ENCODE measurements around the gene MCF2L2.
A peak's percentile ranks its signal among the peaks of the same experiment; 100 is the strongest.

MCF2L2 gene

GRCh38 chr3:183327343-183327742, 101.1 kb downstream of the MCF2L2 start:
- DNase-seq (ENCODE audit: low spot score), result no peak

GRCh38 chr3:183324083-183324482, 104.3 kb downstream of the MCF2L2 start:
- no peak for DNase-seq (ENCODE audit: low spot score)

GRCh38 chr3:183319371-183319770, 109.0 kb downstream of the MCF2L2 start:
- no peak for DNase-seq (ENCODE audit: low spot score)

- DNase-seq (ENCODE audit: low spot score), result no peak
These were observed 109.5 kb downstream of the MCF2L2 start for GRCh38 chr3:183318877-183319276.

GRCh38 chr3:183317886-183318865, 110.2 kb downstream of the MCF2L2 start:
- DNase-seq (ENCODE audit: low spot score), result no peak

- DNase-seq (ENCODE audit: low spot score), result no peak
These were observed 111.1 kb downstream of the MCF2L2 start for GRCh38 chr3:183317271-183317670.

GRCh38 chr3:183315739-183316138, 112.7 kb downstream of the MCF2L2 start:
- DNase-seq (ENCODE audit: low spot score), result no peak

- no peak for DNase-seq (ENCODE audit: low spot score)
These were observed 114.7 kb downstream of the MCF2L2 start for GRCh38 chr3:183313764-183314163.

- no peak for DNase-seq (ENCODE audit: low spot score)
These were observed 115.1 kb downstream of the MCF2L2 start for GRCh38 chr3:183313351-183313750.

GRCh38 chr3:183312433-183312832, 116.0 kb downstream of the MCF2L2 start:
- no peak for DNase-seq (ENCODE audit: low spot score)

GRCh38 chr3:183310936-183311335, 117.5 kb downstream of the MCF2L2 start:
- no peak for DNase-seq (ENCODE audit: low spot score)

GRCh38 chr3:183309276-183309675, 119.1 kb downstream of the MCF2L2 start:
- DNase-seq (ENCODE audit: low spot score), result no peak

GRCh38 chr3:183308751-183309150, 119.7 kb downstream of the MCF2L2 start:
- DNase-seq (ENCODE audit: low spot score), result no peak

GRCh38 chr3:183307749-183308148, 120.7 kb downstream of the MCF2L2 start:
- DNase-seq (ENCODE audit: low spot score), result no peak

GRCh38 chr3:183306798-183307671, 121.4 kb downstream of the MCF2L2 start:
- DNase-seq (ENCODE audit: low spot score), result peak; percentile 20

- no peak for DNase-seq (ENCODE audit: low spot score)
These were observed 124.7 kb downstream of the MCF2L2 start for GRCh38 chr3:183303690-183304089.

- no peak for DNase-seq (ENCODE audit: low spot score)
These were observed 126.4 kb downstream of the MCF2L2 start for GRCh38 chr3:183301937-183302580.

GRCh38 chr3:183300996-183301562, 127.3 kb downstream of the MCF2L2 start:
- DNase-seq (ENCODE audit: low spot score), result no peak

- DNase-seq (ENCODE audit: low spot score), result no peak
These were observed 128.4 kb downstream of the MCF2L2 start for GRCh38 chr3:183299976-183300375.

- DNase-seq (ENCODE audit: low spot score), result peak; percentile 81
These were observed 129.7 kb downstream of the MCF2L2 start for GRCh38 chr3:183298701-183299153.

GRCh38 chr3:183296944-183297343, 131.5 kb downstream of the MCF2L2 start:
- no peak for DNase-seq (ENCODE audit: low spot score)

GRCh38 chr3:183295211-183295610, 133.2 kb downstream of the MCF2L2 start:
- DNase-seq (ENCODE audit: low spot score), result peak; percentile 51
